K562 (cell line): Measurements from ENCODE around the gene MTREX. TPM values are rescaled to one million over a fixed set of nuclear protein-coding genes. Genes with fewer than 3 reads are reported as not detected.

Experiments
- ATAC-seq: fragments of 200-7000 bp; cut with Tn5 transposase; 3 replicates; pipeline ENCODE4 v1.9.1; 2020; ENCODE audit warnings: moderate library complexity
- BruUV-seq: library from RNA; stranded (reverse); fragments of 400-500 nt; replicated peaks from 2 replicates; lab custom pipeline; 2021; lab: Mats Ljungman, UMichigan
- CTCF ChIA-PET: fragments of 300-600 bp; formaldehyde crosslinking; extraction: SDS; loops from one replicate; lab custom pipeline; 2021; ENCODE audit warnings: low intra/inter-chr PET ratio; lab: Yijun Ruan, JAX
- POLR2A ChIA-PET: fragments of 300-600, 350-650 bp; sonication (Branson Sonifier 250); formaldehyde crosslinking; extraction: SDS; loops from one replicate; lab custom pipeline; 2021; ENCODE audit warnings: antibody characterized with exemption, inconsistent platforms; lab: Yijun Ruan, JAX
- DNase-seq, 4 experiments: peaks; one replicate each; pipeline versions ENCODE4 v3.0.0 to v3.0.0-alpha.2; 2011 to 2018; ENCODE audit warnings: low spot score in 3 of 4, mixed read lengths in 3 of 4; ENCODE audit errors: extremely low read depth in 1 of 4
- FAIRE-seq: peaks from 2 replicates; lab custom pipeline; 2011; peaks lifted over from hg19 to GRCh38; lab: Jason Lieb, UNC
- H2AFZ ChIP-seq: 2 replicates; pipeline ENCODE4 v1.6.0; 2011; ENCODE audit warnings: low read depth, low read length, control low read depth, inconsistent platforms
- H3K27ac ChIP-seq: fragments of 200-600 bp; 3 replicates; pipeline ENCODE4 v1.8.0; 2011; ENCODE audit warnings: low read depth, mild to moderate bottlenecking, control low read depth, inconsistent platforms, low read length, moderate library complexity, mixed read lengths; ENCODE audit errors: extremely low read depth
- H3K27me3 ChIP-seq, 2 experiments: fragments of 300-600 bp in 1 of 2; 2 replicates in 1 of 2; 3 replicates in 1 of 2; pipeline versions ENCODE4 v1.6.0 to v1.8.0; 2011; ENCODE audit warnings: inconsistent platforms in 2 of 2, low read length in 2 of 2, mild to moderate bottlenecking in 1 of 2, mixed read lengths in 1 of 2, moderate library complexity in 1 of 2; ENCODE audit not compliant: control insufficient read depth in 2 of 2, insufficient read depth in 2 of 2
- H3K36me3 ChIP-seq: fragments of 300-600 bp; 3 replicates; pipeline ENCODE4 v1.8.0; 2011; ENCODE audit warnings: mild to moderate bottlenecking, low read length, inconsistent platforms; ENCODE audit not compliant: control insufficient read depth, insufficient read depth
- H3K4me1 ChIP-seq, 2 experiments: fragments of 200-600 bp in 1 of 2; replicated peaks in 1 of 2; 2 replicates in 1 of 2; 3 replicates in 1 of 2; pipeline versions ENCODE4 v1.5.1 to v1.8.0; 2011; ENCODE audit warnings: inconsistent platforms in 2 of 2, low read length in 2 of 2, mild to moderate bottlenecking in 1 of 2, mixed read lengths in 1 of 2, moderate library complexity in 1 of 2; ENCODE audit not compliant: control insufficient read depth in 2 of 2, insufficient read depth in 2 of 2
- H3K4me2 ChIP-seq: 2 replicates; pipeline ENCODE4 v1.6.1; 2011; ENCODE audit warnings: low read length, control low read depth, inconsistent platforms, mixed read lengths; ENCODE audit not compliant: insufficient read depth
- H3K4me3 ChIP-seq: fragments of 200-600 bp; sonication (generic), shearing (Covaris generic); 2 replicates; pipeline ENCODE4 v1.5.1; 2016; ENCODE audit warnings: control low read depth, inconsistent platforms
- H3K79me2 ChIP-seq: fragments of 200-600 bp; 3 replicates; pipeline ENCODE4 v1.8.0; 2011; ENCODE audit warnings: low read length, inconsistent platforms; ENCODE audit not compliant: control insufficient read depth, insufficient read depth
- H3K9ac ChIP-seq, 2 experiments: 2 replicates each; pipeline versions ENCODE4 v1.6.0 to v1.6.1; 2011; ENCODE audit warnings: low read depth in 2 of 2, low read length in 2 of 2, control low read depth in 1 of 2, inconsistent platforms in 1 of 2, mild to moderate bottlenecking in 1 of 2, mixed read lengths in 1 of 2; ENCODE audit not compliant: insufficient read depth in 1 of 2
- H3K9me1 ChIP-seq: one replicate; pipeline ENCODE4 v1.6.0; 2011; ENCODE audit warnings: inconsistent platforms, mild to moderate bottlenecking, low read length, moderate library complexity; ENCODE audit not compliant: control insufficient read depth, insufficient read depth
- H3K9me3 ChIP-seq: replicated peaks from 2 replicates; pipeline ENCODE4 v1.5.1; 2011; ENCODE audit warnings: low read depth, low read length, inconsistent platforms; ENCODE audit not compliant: control insufficient read depth, insufficient read depth
- H4K20me1 ChIP-seq: replicated peaks from 2 replicates; pipeline ENCODE4 v1.6.1; 2011; ENCODE audit warnings: low read length, inconsistent platforms, mixed read lengths; ENCODE audit not compliant: control insufficient read depth, insufficient read depth
- CHD4 ChIP-seq: fragments of 200-600 bp; sonication (generic); IDR thresholded peaks from 3 replicates; pipeline ENCODE4 v1.6.1; 2012; ENCODE audit warnings: low read depth, mild to moderate bottlenecking, mixed read lengths, low read length, inconsistent platforms; ENCODE audit not compliant: insufficient read depth, insufficient replicate concordance, poor library complexity, severe bottlenecking
- DMBX1 ChIP-seq: fragments of 250-450 bp; sonication (Bioruptor Pico); IDR thresholded peaks from 2 replicates; pipeline ENCODE4 v1.8.0; 2022; ENCODE audit warnings: inconsistent platforms, mild to moderate bottlenecking, moderate library complexity, borderline replicate concordance
- FOXM1 ChIP-seq, 2 experiments: fragments of 450-650 bp in 1 of 2; sonication (generic) in 1 of 2; formaldehyde crosslinking in 1 of 2; IDR thresholded peaks; 2 replicates each; pipeline versions ENCODE4 v1.6.1 to v1.9.0; 2017 to 2022; ENCODE audit warnings: low read depth in 2 of 2, mild to moderate bottlenecking in 2 of 2, missing genetic modification reagents in 1 of 2, moderate library complexity in 1 of 2
- HBP1 ChIP-seq: fragments of 450-650 bp; formaldehyde crosslinking; IDR thresholded peaks from 2 replicates; pipeline ENCODE4 v1.4.0; 2022; ENCODE audit warnings: missing genetic modification characterization
- HDGF ChIP-seq: fragments of 450-650 bp; IDR thresholded peaks from 2 replicates; pipeline ENCODE4 v1.6.1; 2016
- HMBOX1 ChIP-seq: sonication (generic); IDR thresholded peaks from 2 replicates; pipeline ENCODE4 v1.6.1; 2016
- MCM3 ChIP-seq: fragments of 450-650 bp; IDR thresholded peaks from 2 replicates; pipeline ENCODE4 v1.6.1; 2016
- MECOM ChIP-seq: fragments of 250-450 bp; sonication (Bioruptor Pico); IDR thresholded peaks from 2 replicates; pipeline ENCODE4 v1.8.0; 2022; ENCODE audit warnings: inconsistent platforms
- SREBF2 ChIP-seq: sonication (generic); formaldehyde crosslinking; IDR thresholded peaks from 2 replicates; pipeline ENCODE4 v1.4.0; 2020; ENCODE audit warnings: mild to moderate bottlenecking, missing genetic modification reagents
- THAP7 ChIP-seq: fragments of 250-450 bp; sonication (Bioruptor Pico); IDR thresholded peaks from 2 replicates; pipeline ENCODE4 v1.5.0; 2021
- ZBED1 ChIP-seq: IDR thresholded peaks from 2 replicates; pipeline ENCODE4 v1.6.1; 2014
- ZNF165 ChIP-seq: fragments of 250-450 bp; sonication (Bioruptor Pico); IDR thresholded peaks from 2 replicates; pipeline ENCODE4 v1.4.0; 2020; ENCODE audit warnings: borderline replicate concordance
- ZNF354B ChIP-seq: fragments of 250-450 bp; sonication (Bioruptor Pico); IDR thresholded peaks from 2 replicates; pipeline ENCODE4 v1.4.0; 2020
- WGBS: fragments of 100-300 bp; shearing (Covaris generic); methylation state at CpG from one replicate; pipeline ENCODE4 v1.1.6; 2016; ENCODE audit warnings: low coverage, mixed read lengths; ENCODE audit not compliant: insufficient coverage; ENCODE audit errors: missing lambda C conversion rate; 5-methylcytosine and 5-hydroxymethylcytosine counted together
- in situ Hi-C: fragments of 300-500 bp; cut with MboI; formaldehyde crosslinking; loops from 4 replicates; pipeline ENCODE4 v1.15.0; 2018; ENCODE audit warnings: inconsistent platforms, mixed read lengths
- intact Hi-C: fragments of 100-400 bp; cut with micrococcal nuclease; formaldehyde crosslinking; loops from 2 replicates; pipeline ENCODE4 v1.14.2; 2022
- polyA plus RNA-seq, 8 experiments: library from polyadenylated mRNA; depleted of rRNA in 4 of 8; stranded (reverse) in 5 of 8; unstranded in 3 of 8; fragments of >200 nt; fragmentation: Nextera tagmentation in 2 of 8; fragmentation: Illumina TruSeq in 1 of 8; extraction: Ambion mirVana in 2 of 8; extraction: Trizol in 1 of 8; gene quantifications; 2 replicates each; pipeline versions ENCODE4 v1.2.1 to v1.2.3, GENCODE V29; 2011 to 2014; ENCODE audit warnings: inconsistent platforms in 1 of 8, missing spikeins in 1 of 8
- total RNA-seq, 7 experiments: library from RNA; depleted of rRNA in 6 of 7; stranded (reverse); fragments of >200 nt in 6 of 7; fragmentation: Illumina TruSeq in 2 of 7; extraction: Trizol in 2 of 7; gene quantifications; 2 replicates each; pipeline versions ENCODE4 v1.2.1 to v1.2.3, GENCODE V29; 2011 to 2021; ENCODE audit warnings: low replicate concordance in 1 of 7

Gene MTREX
- total and polyA plus RNA-seq, 9 of the 15 experiments (the other 6 are each of a cell fraction or from before 2014, with no cell fraction given): 52.9 to 193 (median 150) TPM

- no peak overlapping the region for H2AFZ ChIP-seq
- peaks cover 57% of the 10 kb centered on the region for H3K79me2 ChIP-seq
- ATAC-seq (no peak), FAIRE-seq (no peak), DNase-seq (no peak)
- WGBS: 95% methylated on average over 4 of the region's 5 CpGs
- H3K4me2 ChIP-seq: no peak overlapping the region
- no peaks in the 10 kb centered on the region for H3K27me3 ChIP-seq
- H3K4me3 ChIP-seq: no peak overlapping the region
- intact Hi-C loops: no loop called here
- ChIA-PET CTCF (interaction anchor here (0.9 kb wide), 1 partner anchor 353 kb away, joined by 3 read pairs; no protein-coding TSS in a partner anchor), POLR2A (no interaction called here)
- H3K27ac ChIP-seq: no peak overlapping the region
- TF ChIP-seq ZNF165 (CRISPR knock-in tag) (no peak), DMBX1 (CRISPR knock-in tag) (no peak), MCM3 (no peak), SREBF2 (CRISPR knock-in tag) (no peak), THAP7 (CRISPR knock-in tag) (no peak), HDGF (no peak), ZNF354B (CRISPR knock-in tag) (no peak), HMBOX1 (no peak), MECOM (CRISPR knock-in tag) (no peak), HBP1 (CRISPR knock-in tag) (no peak), CHD4 (no peak), FOXM1 (IDR thresholded peaks at IDR 0.05; ENCODE audit: low read depth) (no peak), FOXM1 (CRISPR knock-in tag; IDR thresholded peaks at IDR 0.05; ENCODE audit: low read depth) (no peak), ZBED1 (no peak)
- H3K9ac ChIP-seq: no peak overlapping the region
- no peaks in the 10 kb centered on the region for H3K9me1 ChIP-seq
- no peaks in the 10 kb centered on the region for H3K9me3 ChIP-seq
- H4K20me1 ChIP-seq: no peaks in the 10 kb centered on the region
- BruUV-seq: no TSS peak
- H3K4me1 ChIP-seq: no peaks in the 10 kb centered on the region
- in situ Hi-C loops: no loop called here
- H3K36me3 ChIP-seq: peaks cover 78% of the 10 kb centered on the region
Measured at GRCh38 chr5:55338810-55339243, 31.0 kb downstream of the MTREX start.
